ENCODE results near the gene ZNF90. TPM values are rescaled to one million over a fixed set of nuclear protein-coding genes. Genes with fewer than 3 reads are reported as not detected.
"Not testable (repeated sequence)": the region's sequence is repeated elsewhere in the genome, so short reads cannot be mapped to it uniquely, and the experiment has no call there.

Gene ZNF90
- polyA plus RNA-seq, 2 donors: 1.0 to 2.3 TPM

DNA sequence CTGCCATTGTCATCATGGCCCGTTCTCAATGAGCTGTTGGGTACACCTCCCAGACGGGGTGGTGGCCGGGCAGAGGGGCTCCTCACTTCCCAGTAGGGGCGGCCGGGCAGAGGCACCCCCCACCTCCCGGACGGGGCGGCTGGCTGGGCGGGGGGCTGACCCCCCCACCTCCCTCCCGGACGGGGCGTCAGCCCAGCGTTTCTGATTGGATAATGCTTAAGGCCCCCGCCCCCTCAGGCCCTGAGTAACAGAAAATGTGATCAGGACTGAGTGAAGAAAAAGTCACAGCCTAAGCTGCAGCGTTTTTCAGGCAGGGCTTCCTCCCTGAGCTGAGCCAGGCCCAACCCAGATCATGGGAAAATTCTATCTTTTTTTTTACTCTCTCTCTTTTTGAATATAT, 74.7 kb downstream of the ZNF90 start:
- H3K4me3 ChIP-seq (ENCODE audit: low read depth in 1 of 2, low read length in 2 of 2); H3K27ac ChIP-seq (ENCODE audit: low read depth in 2 of 2, low read length in 1 of 2); H3K27me3 ChIP-seq (ENCODE audit: control insufficient read depth in 1 of 2, insufficient read depth in 2 of 2, low read length in 2 of 2); H3K36me3 ChIP-seq (ENCODE audit: control insufficient read depth in 2 of 2, insufficient read depth in 2 of 2, low read length in 1 of 2); H3K9me3 ChIP-seq (ENCODE audit: control insufficient read depth in 2 of 2, insufficient read depth in 1 of 2, low read depth in 1 of 2, low read length in 1 of 2); H3K4me1 ChIP-seq (ENCODE audit: control insufficient read depth in 2 of 2, insufficient read depth in 2 of 2, low read length in 1 of 2): not testable (repeated sequence)
- 60 to 69% methylated on average over 10 to 12 of the region's 15 CpGs for WGBS, 2 donors

DNA sequence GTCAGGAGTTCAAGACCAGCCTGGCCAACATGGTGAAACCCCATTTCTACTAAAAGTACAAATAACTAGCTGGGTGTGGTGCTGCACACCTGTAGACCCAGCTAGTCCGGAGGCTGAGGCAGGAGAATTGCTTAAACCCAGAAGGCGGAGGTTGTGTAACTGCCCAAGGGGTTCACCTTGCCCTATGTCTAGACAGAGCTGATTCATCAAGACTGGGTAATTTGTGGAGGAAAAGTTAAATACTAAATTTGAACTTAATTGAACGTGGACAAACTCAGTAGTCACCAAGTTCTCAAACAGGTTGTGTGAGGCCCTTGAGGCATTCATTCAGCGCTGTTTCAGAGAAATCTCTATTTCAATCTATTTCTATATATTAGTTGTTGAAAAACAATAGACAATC, 75.5 kb downstream of the ZNF90 start:
- Histone ChIP-seq H3K27me3 (ENCODE audit: control insufficient read depth in 1 of 2, insufficient read depth in 2 of 2, low read length in 2 of 2) (no peaks in the 10 kb centered on the region), H3K27ac (ENCODE audit: low read depth in 2 of 2, low read length in 1 of 2) (no peak overlapping the region), H3K4me1 (ENCODE audit: control insufficient read depth in 2 of 2, insufficient read depth in 2 of 2, low read length in 1 of 2) (no peaks in the 10 kb centered on the region), H3K36me3 (ENCODE audit: control insufficient read depth in 2 of 2, insufficient read depth in 2 of 2, low read length in 1 of 2) (no peaks in the 10 kb centered on the region), H3K4me3 (ENCODE audit: low read depth in 1 of 2, low read length in 2 of 2) (no peak overlapping the region), H3K9me3 (ENCODE audit: control insufficient read depth in 2 of 2, insufficient read depth in 1 of 2, low read depth in 1 of 2, low read length in 1 of 2) (peaks cover 0 to 4% of the 10 kb centered on the region in 2 donors)
- 87 to 92% methylated on average over 4 of the region's 4 CpGs for WGBS, 2 donors

DNA sequence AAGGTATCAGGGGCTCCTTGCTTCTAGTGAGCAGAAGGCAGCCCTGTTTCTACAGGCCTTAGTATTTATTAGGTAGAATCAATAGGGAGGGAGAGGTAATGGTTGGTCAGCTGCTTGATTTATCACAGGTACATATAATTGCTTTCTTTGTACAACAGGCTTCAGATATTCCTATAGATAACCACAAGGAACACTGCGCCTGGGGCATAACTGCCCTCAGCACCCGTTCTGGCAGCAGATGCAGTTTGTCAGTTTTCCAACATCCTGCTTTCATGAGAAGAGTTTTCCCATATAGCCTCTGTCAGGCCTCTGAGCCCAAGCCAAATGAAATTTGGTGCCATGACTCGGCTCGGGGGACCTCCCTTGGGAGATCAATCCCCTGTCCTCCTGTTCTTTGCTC, 76.8 kb downstream of the ZNF90 start:
- H3K27me3 ChIP-seq (ENCODE audit: control insufficient read depth in 1 of 2, insufficient read depth in 2 of 2, low read length in 2 of 2): no peaks in the 10 kb centered on the region
- H3K9me3 ChIP-seq (ENCODE audit: control insufficient read depth in 2 of 2, insufficient read depth in 1 of 2, low read depth in 1 of 2, low read length in 1 of 2): peaks cover 0 to 4% of the 10 kb centered on the region in 2 donors
- H3K4me3 ChIP-seq (ENCODE audit: low read depth in 1 of 2, low read length in 2 of 2): no peak overlapping the region
- H3K4me1 ChIP-seq (ENCODE audit: control insufficient read depth in 2 of 2, insufficient read depth in 2 of 2, low read length in 1 of 2): no peaks in the 10 kb centered on the region
- H3K36me3 ChIP-seq (ENCODE audit: control insufficient read depth in 2 of 2, insufficient read depth in 2 of 2, low read length in 1 of 2): no peaks in the 10 kb centered on the region
- H3K27ac ChIP-seq (ENCODE audit: low read depth in 2 of 2, low read length in 1 of 2): no peak overlapping the region
- WGBS, 2 donors: 70 to 78% methylated on average over 4 of the region's 4 CpGs

DNA sequence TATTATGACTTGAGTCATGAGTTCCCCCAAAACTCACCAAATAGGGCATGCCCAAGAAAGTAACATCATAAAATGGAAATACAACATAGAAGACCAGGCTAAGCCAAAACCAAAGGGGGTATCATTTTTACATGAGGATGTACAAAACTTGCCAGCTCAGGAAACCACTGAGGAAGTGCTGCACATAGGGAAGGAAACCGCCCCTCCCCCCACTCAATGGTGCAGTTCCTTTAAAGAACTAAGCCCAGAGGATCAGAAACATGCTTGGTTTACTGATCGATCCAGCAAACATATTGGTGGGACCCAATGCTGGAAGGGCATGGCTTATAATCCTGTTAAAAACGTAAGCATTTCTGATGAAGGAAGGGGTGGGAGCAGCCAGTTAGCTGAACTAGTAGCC, 85.0 kb downstream of the ZNF90 start:
- WGBS, 2 donors: 72 to 78% methylated on average over 3 of the region's 3 CpGs
- Histone ChIP-seq H3K27me3 (ENCODE audit: control insufficient read depth in 1 of 2, insufficient read depth in 2 of 2, low read length in 2 of 2) (no peaks in the 10 kb centered on the region), H3K36me3 (ENCODE audit: control insufficient read depth in 2 of 2, insufficient read depth in 2 of 2, low read length in 1 of 2) (no peaks in the 10 kb centered on the region), H3K4me3 (ENCODE audit: low read depth in 1 of 2, low read length in 2 of 2) (no peak overlapping the region), H3K4me1 (ENCODE audit: control insufficient read depth in 2 of 2, insufficient read depth in 2 of 2, low read length in 1 of 2) (peaks cover 0 to 3% of the 10 kb centered on the region in 2 donors), H3K27ac (ENCODE audit: low read depth in 2 of 2, low read length in 1 of 2) (no peak overlapping the region), H3K9me3 (ENCODE audit: control insufficient read depth in 2 of 2, insufficient read depth in 1 of 2, low read depth in 1 of 2, low read length in 1 of 2) (no peaks in the 10 kb centered on the region)

DNA sequence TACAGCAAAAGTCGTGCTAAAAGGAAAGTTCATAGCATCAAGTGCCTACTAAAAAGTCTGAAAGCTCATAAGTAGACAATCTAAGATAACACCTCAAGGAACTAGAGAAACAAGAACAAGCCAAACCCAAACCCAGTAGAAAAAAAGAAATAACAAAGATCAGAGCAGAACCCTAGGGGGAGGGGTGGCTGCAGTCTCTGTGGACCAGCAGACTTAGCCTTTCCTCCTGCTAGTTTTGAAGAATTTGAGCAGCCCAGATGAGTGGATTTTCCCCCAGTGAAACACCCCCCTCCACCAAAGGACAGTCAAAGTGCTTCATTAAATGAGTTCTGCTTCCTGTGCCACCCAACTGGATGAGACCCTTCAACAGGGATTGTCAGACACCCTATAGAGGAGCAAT, 86.7 kb downstream of the ZNF90 start:
- Histone ChIP-seq H3K27ac (ENCODE audit: low read depth in 2 of 2, low read length in 1 of 2) (no peak overlapping the region), H3K9me3 (ENCODE audit: control insufficient read depth in 2 of 2, insufficient read depth in 1 of 2, low read depth in 1 of 2, low read length in 1 of 2) (no peaks in the 10 kb centered on the region), H3K4me1 (ENCODE audit: control insufficient read depth in 2 of 2, insufficient read depth in 2 of 2, low read length in 1 of 2) (peaks cover 0 to 4% of the 10 kb centered on the region in 2 donors), H3K27me3 (ENCODE audit: control insufficient read depth in 1 of 2, insufficient read depth in 2 of 2, low read length in 2 of 2) (no peaks in the 10 kb centered on the region), H3K36me3 (ENCODE audit: control insufficient read depth in 2 of 2, insufficient read depth in 2 of 2, low read length in 1 of 2) (no peaks in the 10 kb centered on the region), H3K4me3 (ENCODE audit: low read depth in 1 of 2, low read length in 2 of 2) (no peak overlapping the region)
- WGBS, 2 donors: 88 to 98% methylated on average over 1 of the region's 1 CpG

DNA sequence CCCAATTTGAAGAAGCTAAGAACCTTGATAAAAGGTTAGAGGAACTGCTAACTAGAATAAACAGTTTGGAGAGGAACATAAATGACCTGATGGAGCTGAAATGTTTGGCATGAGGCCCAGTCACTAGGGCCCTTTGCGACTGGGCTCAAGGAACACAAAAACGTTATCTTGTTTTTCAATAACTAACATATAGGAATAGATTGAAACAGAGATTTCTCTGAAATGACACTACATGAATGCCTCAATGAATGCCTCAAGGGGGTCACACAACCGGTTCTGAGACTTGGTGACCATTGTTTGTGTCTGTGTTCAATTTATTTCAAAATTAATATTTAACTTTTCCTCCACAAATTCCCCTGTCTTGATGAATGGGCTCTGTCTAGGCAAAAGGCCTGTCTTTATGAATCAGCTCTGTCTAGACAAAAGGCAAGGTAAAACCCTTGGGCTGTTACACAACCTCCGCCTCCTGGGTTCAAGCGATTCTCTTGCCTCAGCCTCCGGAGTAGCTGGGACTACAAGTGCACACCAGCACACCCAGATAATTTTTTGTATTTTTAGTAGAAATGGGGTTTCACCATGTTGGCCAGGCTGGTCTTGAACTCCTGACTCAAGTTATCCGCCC, 88.3 kb downstream of the ZNF90 start:
- no peaks in the 10 kb centered on the region for H3K27me3 ChIP-seq (ENCODE audit: control insufficient read depth in 1 of 2, insufficient read depth in 2 of 2, low read length in 2 of 2)
- H3K4me3 ChIP-seq (ENCODE audit: low read depth in 1 of 2, low read length in 2 of 2): no peak overlapping the region
- peaks cover 0 to 4% of the 10 kb centered on the region in 2 donors for H3K4me1 ChIP-seq (ENCODE audit: control insufficient read depth in 2 of 2, insufficient read depth in 2 of 2, low read length in 1 of 2)
- H3K36me3 ChIP-seq (ENCODE audit: control insufficient read depth in 2 of 2, insufficient read depth in 2 of 2, low read length in 1 of 2): no peaks in the 10 kb centered on the region
- H3K27ac ChIP-seq (ENCODE audit: low read depth in 2 of 2, low read length in 1 of 2): no peak overlapping the region
- WGBS, 2 donors: 61 to 68% methylated on average over 7 of the region's 7 CpGs
- H3K9me3 ChIP-seq (ENCODE audit: control insufficient read depth in 2 of 2, insufficient read depth in 1 of 2, low read depth in 1 of 2, low read length in 1 of 2): no peaks in the 10 kb centered on the region

DNA sequence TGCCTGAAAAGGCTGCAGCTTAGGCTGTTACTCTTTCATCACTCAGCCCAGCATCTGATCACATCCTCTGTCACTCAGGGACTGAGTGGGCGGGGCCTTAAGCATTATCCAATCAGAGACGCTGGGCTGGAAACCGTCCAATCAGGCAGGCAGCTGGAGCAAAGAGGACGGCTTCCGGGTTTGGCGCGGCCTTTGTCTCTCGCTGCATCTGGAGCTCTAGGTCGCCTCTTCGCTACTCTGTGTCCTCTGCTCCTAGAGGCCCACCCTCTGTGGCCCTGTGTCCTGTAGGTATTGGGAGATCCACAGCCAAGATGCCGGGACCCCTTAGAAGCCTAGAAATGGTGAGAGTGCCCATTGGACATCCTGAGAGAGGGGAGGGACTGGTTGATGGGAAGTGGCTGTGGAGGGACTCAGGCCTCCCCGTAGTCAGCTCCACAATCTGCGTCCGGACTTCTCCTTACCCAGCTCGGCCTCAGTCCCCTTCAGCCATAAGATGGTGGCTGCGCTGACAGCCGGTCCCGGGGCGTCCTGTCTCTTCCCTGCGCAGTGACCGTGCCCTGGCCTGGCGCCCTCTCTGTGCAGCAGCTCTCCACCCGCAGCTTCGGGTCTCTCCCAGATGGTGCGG, 89.3 kb downstream of the ZNF90 start, which contains the start of gene ZNF486:
Gene ZNF486 (plus strand): TSS at position 195 of the 625 bp plus-strand sequence. CDS start 117 bp downstream, at position 312.
- WGBS, 2 donors: 3 to 5% methylated on average over 23 to 25 of the region's 25 CpGs
- peak within 1 kb of the TSS; percentile 86 to 87 for H3K4me3 ChIP-seq (ENCODE audit: low read depth in 1 of 2, low read length in 2 of 2)

DNA sequence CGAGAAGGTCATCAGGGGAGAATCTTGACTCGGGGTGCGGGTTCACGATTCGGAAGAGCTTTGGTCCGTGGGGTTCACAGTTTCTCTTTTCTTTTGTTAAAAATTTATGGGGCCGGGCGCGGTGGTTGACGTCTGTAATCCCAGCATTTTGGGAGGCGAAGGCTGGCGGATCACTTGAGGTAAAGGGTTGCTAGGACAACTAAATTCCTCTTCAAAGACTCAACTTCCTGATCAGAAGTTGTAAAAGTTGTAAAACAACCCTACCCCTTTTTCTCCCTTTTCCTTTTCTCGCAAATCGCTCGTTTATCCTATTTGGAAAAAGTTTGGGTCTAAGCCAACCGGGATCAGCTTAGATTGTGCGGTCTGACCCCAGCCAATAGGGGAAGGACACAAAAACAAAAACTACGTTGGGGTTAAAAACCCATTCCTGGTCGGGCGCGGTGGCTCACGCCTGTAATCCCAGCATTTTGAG, 89.9 kb downstream of the ZNF90 start:
- no peaks in the 10 kb centered on the region for H3K36me3 ChIP-seq (ENCODE audit: control insufficient read depth in 2 of 2, insufficient read depth in 2 of 2, low read length in 1 of 2)
- no peaks in the 10 kb centered on the region for H3K9me3 ChIP-seq (ENCODE audit: control insufficient read depth in 2 of 2, insufficient read depth in 1 of 2, low read depth in 1 of 2, low read length in 1 of 2)
- H3K27me3 ChIP-seq (ENCODE audit: control insufficient read depth in 1 of 2, insufficient read depth in 2 of 2, low read length in 2 of 2): no peaks in the 10 kb centered on the region
- H3K4me3 ChIP-seq (ENCODE audit: low read depth in 1 of 2, low read length in 2 of 2): peak overlapping the region; percentile 86 to 87
- peak overlapping the region; percentile 72 to 91 for H3K27ac ChIP-seq (ENCODE audit: low read depth in 2 of 2, low read length in 1 of 2)
- WGBS, 2 donors: 21 to 28% methylated on average over 22 of the region's 22 CpGs
- peaks cover 0 to 4% of the 10 kb centered on the region in 2 donors for H3K4me1 ChIP-seq (ENCODE audit: control insufficient read depth in 2 of 2, insufficient read depth in 2 of 2, low read length in 1 of 2)

More for the DNA sequence above, 89.3 kb downstream of the ZNF90 start, which contains the start of gene ZNF486:
- H3K27me3 ChIP-seq (ENCODE audit: control insufficient read depth in 1 of 2, insufficient read depth in 2 of 2, low read length in 2 of 2): no peaks in the 10 kb centered on the region
- H3K4me1 ChIP-seq (ENCODE audit: control insufficient read depth in 2 of 2, insufficient read depth in 2 of 2, low read length in 1 of 2): peaks cover 0 to 4% of the 10 kb centered on the region in 2 donors
- H3K36me3 ChIP-seq (ENCODE audit: control insufficient read depth in 2 of 2, insufficient read depth in 2 of 2, low read length in 1 of 2): no peaks in the 10 kb centered on the region
- no peaks in the 10 kb centered on the region for H3K9me3 ChIP-seq (ENCODE audit: control insufficient read depth in 2 of 2, insufficient read depth in 1 of 2, low read depth in 1 of 2, low read length in 1 of 2)
- H3K27ac ChIP-seq (ENCODE audit: low read depth in 2 of 2, low read length in 1 of 2): peak within 1 kb of the TSS; percentile 72 to 91
